Measurements from ENCODE around the gene GJA1. TPM values are rescaled to one million over a fixed set of nuclear protein-coding genes. Genes with fewer than 3 reads are reported as not detected.
"Not testable (repeated sequence)": the region's sequence is repeated elsewhere in the genome, so short reads cannot be mapped to it uniquely, and the experiment has no call there.

The GJA1 gene
- total RNA-seq, 1 donor from 2014 or later = 116 TPM

- peak; percentile 50 for ATAC-seq
These were observed 2.6 kb downstream of the GJA1 start for GRCh38 chr6:121437851-121438651.

- ATAC-seq = no peak
These were observed 3.4 kb downstream of the GJA1 start for GRCh38 chr6:121438869-121439268.

- no peak for ATAC-seq
These were observed 4.0 kb downstream of the GJA1 start for GRCh38 chr6:121439475-121439874.

GRCh38 chr6:121439926-121440325 lies 4.5 kb downstream of the GJA1 start:
- ATAC-seq = no peak

GRCh38 chr6:121441477-121441876 lies 6.0 kb downstream of the GJA1 start:
- no peak for ATAC-seq

- no peak for ATAC-seq
These were observed 7.1 kb downstream of the GJA1 start for GRCh38 chr6:121442576-121442975.

- ATAC-seq = no peak
These were observed 8.6 kb downstream of the GJA1 start for GRCh38 chr6:121443971-121444541.

GRCh38 chr6:121446705-121447104 lies 11.3 kb downstream of the GJA1 start:
- peak; percentile 96 for ATAC-seq

GRCh38 chr6:121447746-121448145 lies 12.3 kb downstream of the GJA1 start:
- ATAC-seq = not testable (repeated sequence)

GRCh38 chr6:121448528-121448927 lies 13.1 kb downstream of the GJA1 start:
- not testable (repeated sequence) for ATAC-seq

- no peak for ATAC-seq
These were observed 13.9 kb downstream of the GJA1 start for GRCh38 chr6:121449331-121449730.

- no peak for ATAC-seq
These were observed 14.8 kb downstream of the GJA1 start for GRCh38 chr6:121450242-121450641.

GRCh38 chr6:121451250-121451649 lies 15.8 kb downstream of the GJA1 start:
- ATAC-seq = no peak

- ATAC-seq = no peak
These were observed 17.7 kb downstream of the GJA1 start for GRCh38 chr6:121453191-121453590.

GRCh38 chr6:121460170-121460569 lies 24.7 kb downstream of the GJA1 start:
- no peak for ATAC-seq

GRCh38 chr6:121463087-121463486 lies 27.6 kb downstream of the GJA1 start:
- ATAC-seq = no peak

GRCh38 chr6:121465101-121465500 lies 29.7 kb downstream of the GJA1 start:
- ATAC-seq = no peak

- no peak for ATAC-seq
These were observed 44.1 kb downstream of the GJA1 start for GRCh38 chr6:121479486-121480098.

GRCh38 chr6:121480099-121480713 lies 44.8 kb downstream of the GJA1 start:
- no peak for ATAC-seq

GRCh38 chr6:121482004-121482693 lies 46.7 kb downstream of the GJA1 start:
- peak; percentile 89 for ATAC-seq

GRCh38 chr6:121482751-121483150 lies 47.3 kb downstream of the GJA1 start:
- ATAC-seq = no peak

GRCh38 chr6:121485359-121485811 lies 49.9 kb downstream of the GJA1 start:
- ATAC-seq = peak; percentile 85

- ATAC-seq = no peak
These were observed 56.1 kb downstream of the GJA1 start for GRCh38 chr6:121491576-121491975.
